ENCODE results near the gene PPIL3.

PPIL3 gene

DNA sequence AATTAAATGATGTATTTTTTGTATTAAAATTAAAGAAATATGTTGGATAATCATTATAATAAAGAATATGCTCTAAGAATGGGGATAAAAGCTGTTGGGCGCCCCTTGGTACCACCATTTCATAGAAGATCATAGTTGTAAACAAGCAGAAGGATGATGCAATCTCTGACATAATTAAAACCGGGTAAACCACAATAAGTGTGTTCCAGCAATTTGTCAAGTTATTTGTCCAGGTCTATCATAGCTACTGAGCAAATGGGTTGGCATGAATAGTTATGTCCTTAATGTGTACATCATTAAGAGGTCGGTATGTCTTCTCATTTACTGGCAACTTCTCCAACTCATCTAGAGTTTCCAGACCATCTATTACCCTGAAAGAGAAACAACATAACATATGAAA is 17.7 kb downstream of the PPIL3 start:
- Histone ChIP-seq H3K79me2 (ENCODE audit: insufficient read depth, low read length) (no peaks in the 10 kb centered on the region), H3K9me2 (replicated peaks; ENCODE audit: insufficient read depth, low read length) (no peaks in the 10 kb centered on the region), H2AFZ (ENCODE audit: low read depth, low read length, severe bottlenecking) (no peak overlapping the region), H4K20me1 (ENCODE audit: low read depth, low read length) (no peaks in the 10 kb centered on the region), H3K27ac (ENCODE audit: low read depth, low read length) (no peak overlapping the region), H3K36me3 (ENCODE audit: low read length) (peaks cover 12% of the 10 kb centered on the region; the same call in 1 of the 2 replicates), H3K27me3 (ENCODE audit: low read length) (no peaks in the 10 kb centered on the region), H3K9me3 (ENCODE audit: insufficient read depth, low read length) (no peaks in the 10 kb centered on the region), H3K9ac (ENCODE audit: low read length) (no peak overlapping the region), H3K4me3 (ENCODE audit: insufficient read depth, low read length, poor library complexity, severe bottlenecking) (no peak overlapping the region), H3K4me2 (ENCODE audit: low read depth, low read length, poor library complexity, severe bottlenecking) (no peak overlapping the region), H3F3A (ENCODE audit: insufficient read depth) (peaks cover 5% of the 10 kb centered on the region)
- TF ChIP-seq EZH2phosphoT487 (conservative IDR thresholded peaks at IDR 0.05; ENCODE audit: low read length) = no peak
- TF ChIP-seq, protein P1, sequence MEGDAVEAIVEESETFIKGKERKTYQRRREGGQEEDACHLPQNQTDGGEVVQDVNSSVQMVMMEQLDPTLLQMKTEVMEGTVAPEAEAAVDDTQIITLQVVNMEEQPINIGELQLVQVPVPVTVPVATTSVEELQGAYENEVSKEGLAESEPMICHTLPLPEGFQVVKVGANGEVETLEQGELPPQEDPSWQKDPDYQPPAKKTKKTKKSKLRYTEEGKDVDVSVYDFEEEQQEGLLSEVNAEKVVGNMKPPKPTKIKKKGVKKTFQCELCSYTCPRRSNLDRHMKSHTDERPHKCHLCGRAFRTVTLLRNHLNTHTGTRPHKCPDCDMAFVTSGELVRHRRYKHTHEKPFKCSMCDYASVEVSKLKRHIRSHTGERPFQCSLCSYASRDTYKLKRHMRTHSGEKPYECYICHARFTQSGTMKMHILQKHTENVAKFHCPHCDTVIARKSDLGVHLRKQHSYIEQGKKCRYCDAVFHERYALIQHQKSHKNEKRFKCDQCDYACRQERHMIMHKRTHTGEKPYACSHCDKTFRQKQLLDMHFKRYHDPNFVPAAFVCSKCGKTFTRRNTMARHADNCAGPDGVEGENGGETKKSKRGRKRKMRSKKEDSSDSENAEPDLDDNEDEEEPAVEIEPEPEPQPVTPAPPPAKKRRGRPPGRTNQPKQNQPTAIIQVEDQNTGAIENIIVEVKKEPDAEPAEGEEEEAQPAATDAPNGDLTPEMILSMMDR (IDR thresholded peaks at IDR 0.05; ENCODE audit: insufficient read depth, low read length, poor library complexity, severe bottlenecking) = no peak

DNA sequence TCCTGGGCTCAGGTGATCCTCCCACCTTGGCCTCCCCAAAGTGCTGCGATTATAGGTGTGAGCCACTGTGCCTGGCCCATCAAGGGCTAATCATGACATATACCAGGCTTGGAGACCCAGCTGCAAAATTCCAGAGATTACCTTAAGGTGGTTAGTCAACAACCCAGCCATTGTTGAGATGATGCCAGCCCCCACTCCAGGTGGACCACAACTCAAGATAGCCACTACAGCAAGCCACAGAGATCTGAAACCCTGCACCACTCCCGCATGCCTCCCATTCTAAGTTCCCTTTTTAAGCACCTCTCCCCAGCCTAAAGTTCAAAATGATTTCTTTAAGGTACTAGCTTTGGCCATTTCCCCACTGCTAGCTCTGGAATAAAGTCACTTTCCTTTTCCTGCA is 19.9 kb downstream of the PPIL3 start:
- Histone ChIP-seq H3K4me2 (ENCODE audit: low read depth, low read length, poor library complexity, severe bottlenecking) (no peak overlapping the region), H4K20me1 (ENCODE audit: low read depth, low read length) (no peaks in the 10 kb centered on the region), H3K79me2 (ENCODE audit: insufficient read depth, low read length) (peaks cover 4% of the 10 kb centered on the region), H2AFZ (ENCODE audit: low read depth, low read length, severe bottlenecking) (no peak overlapping the region), H3K4me3 (ENCODE audit: insufficient read depth, low read length, poor library complexity, severe bottlenecking) (no peak overlapping the region), H3K9me3 (ENCODE audit: insufficient read depth, low read length) (no peaks in the 10 kb centered on the region), H3K27me3 (ENCODE audit: low read length) (no peaks in the 10 kb centered on the region), H3K9ac (ENCODE audit: low read length) (no peak overlapping the region), H3K27ac (ENCODE audit: low read depth, low read length) (no peak overlapping the region), H3K36me3 (ENCODE audit: low read length) (0 out of 2 replicates have a peak, but pooled peaks cover 2% of the 10 kb centered on the region), H3F3A (ENCODE audit: insufficient read depth) (peaks cover 5% of the 10 kb centered on the region), H3K9me2 (replicated peaks; ENCODE audit: insufficient read depth, low read length) (no peaks in the 10 kb centered on the region)
- TF ChIP-seq, protein P1 (IDR thresholded peaks at IDR 0.05; ENCODE audit: insufficient read depth, low read length, poor library complexity, severe bottlenecking) = no peak

DNA sequence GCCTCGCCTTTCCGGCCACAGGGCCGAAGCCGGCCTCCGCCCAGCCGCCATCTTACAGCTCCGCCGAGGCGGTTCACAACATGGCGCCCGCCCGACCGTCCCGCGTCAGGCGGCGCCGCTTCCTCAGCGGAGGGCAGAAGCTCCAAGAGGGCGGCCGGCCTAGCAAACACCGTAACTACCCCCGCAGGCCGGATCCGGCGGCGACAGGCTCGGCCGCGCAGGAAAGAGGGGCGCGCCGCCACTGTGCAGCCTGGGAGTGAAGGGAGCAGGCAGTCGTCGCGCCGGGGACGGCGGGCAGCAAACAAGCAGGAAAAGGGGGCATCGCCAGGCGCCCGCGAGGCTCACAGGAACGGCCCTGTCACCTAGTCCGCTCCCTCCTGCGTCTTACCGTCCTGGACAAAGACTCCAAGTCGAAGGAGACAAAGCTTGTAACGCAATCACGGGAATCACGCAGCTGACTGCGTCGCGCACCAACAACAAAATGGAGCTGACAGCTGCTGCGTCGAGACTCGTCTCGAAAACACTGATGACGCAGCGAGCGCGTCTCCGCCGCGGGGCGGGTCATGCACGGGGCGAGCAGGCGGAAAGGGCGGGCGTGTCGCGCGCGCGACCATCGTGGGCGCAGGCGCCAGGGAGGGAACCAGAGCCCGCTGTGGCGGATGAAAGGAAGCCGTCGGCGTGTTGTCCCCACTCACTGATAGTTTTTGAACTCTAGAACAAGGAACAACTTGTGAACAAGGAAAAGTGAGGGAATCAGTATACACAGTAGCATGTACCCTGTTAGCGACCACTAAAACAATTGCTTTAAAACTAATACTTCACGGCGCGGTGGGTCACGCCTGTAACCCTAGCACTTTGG is 24.5 kb downstream of the PPIL3 start, which contains the start of gene CLK1:
Gene CLK1, minus strand, starts transcription at position 483 of the 859 bp plus-strand sequence. CDS start 2,796 bp downstream, outside the sequence.
- Histone ChIP-seq H3K4me3 (ENCODE audit: insufficient read depth, low read length, poor library complexity, severe bottlenecking) (peak within 1 kb of the TSS; percentile 89), H3K9ac (ENCODE audit: low read length) (peak within 1 kb of the TSS; percentile 97), H3K36me3 (ENCODE audit: low read length) (peaks cover 30% of the 10 kb centered on the region), H3F3A (ENCODE audit: insufficient read depth) (peaks cover 15% of the 10 kb centered on the region), H3K27me3 (ENCODE audit: low read length) (no peaks in the 10 kb centered on the region), H3K4me2 (ENCODE audit: low read depth, low read length, poor library complexity, severe bottlenecking) (peak within 1 kb of the TSS; percentile 89), H3K79me2 (ENCODE audit: insufficient read depth, low read length) (peaks cover 50% of the 10 kb centered on the region), H3K9me3 (ENCODE audit: insufficient read depth, low read length) (no peaks in the 10 kb centered on the region), H4K20me1 (ENCODE audit: low read depth, low read length) (peaks cover 28% of the 10 kb centered on the region), H3K9me2 (replicated peaks; ENCODE audit: insufficient read depth, low read length) (no peaks in the 10 kb centered on the region), H2AFZ (ENCODE audit: low read depth, low read length, severe bottlenecking) (peak within 1 kb of the TSS; percentile 57), H3K27ac (ENCODE audit: low read depth, low read length) (peak within 1 kb of the TSS; percentile 86)
- TF ChIP-seq EZH2phosphoT487 (conservative IDR thresholded peaks at IDR 0.05; ENCODE audit: low read length) = no peak
- TF ChIP-seq, protein P1 (IDR thresholded peaks at IDR 0.05; ENCODE audit: insufficient read depth, low read length, poor library complexity, severe bottlenecking) = no peak
